GM20000 (cell line): ENCODE data around the gene LPP.

Source experiments
- DNase-seq: peaks from one replicate; pipeline ENCODE4 v3.0.0; 2012; ENCODE audit warnings: low spot score
- TF ChIP-seq, protein P1 (sequence below): IDR thresholded peaks from 2 replicates; pipeline ENCODE4 v1.5.1; 2012; ENCODE audit warnings: mild to moderate bottlenecking, control low read depth; ENCODE audit errors: extremely low read depth, missing control alignments

LPP gene

GRCh38 chr3:188776447-188776846 is 622.5 kb downstream of the LPP start:
- TF ChIP-seq, protein P1, sequence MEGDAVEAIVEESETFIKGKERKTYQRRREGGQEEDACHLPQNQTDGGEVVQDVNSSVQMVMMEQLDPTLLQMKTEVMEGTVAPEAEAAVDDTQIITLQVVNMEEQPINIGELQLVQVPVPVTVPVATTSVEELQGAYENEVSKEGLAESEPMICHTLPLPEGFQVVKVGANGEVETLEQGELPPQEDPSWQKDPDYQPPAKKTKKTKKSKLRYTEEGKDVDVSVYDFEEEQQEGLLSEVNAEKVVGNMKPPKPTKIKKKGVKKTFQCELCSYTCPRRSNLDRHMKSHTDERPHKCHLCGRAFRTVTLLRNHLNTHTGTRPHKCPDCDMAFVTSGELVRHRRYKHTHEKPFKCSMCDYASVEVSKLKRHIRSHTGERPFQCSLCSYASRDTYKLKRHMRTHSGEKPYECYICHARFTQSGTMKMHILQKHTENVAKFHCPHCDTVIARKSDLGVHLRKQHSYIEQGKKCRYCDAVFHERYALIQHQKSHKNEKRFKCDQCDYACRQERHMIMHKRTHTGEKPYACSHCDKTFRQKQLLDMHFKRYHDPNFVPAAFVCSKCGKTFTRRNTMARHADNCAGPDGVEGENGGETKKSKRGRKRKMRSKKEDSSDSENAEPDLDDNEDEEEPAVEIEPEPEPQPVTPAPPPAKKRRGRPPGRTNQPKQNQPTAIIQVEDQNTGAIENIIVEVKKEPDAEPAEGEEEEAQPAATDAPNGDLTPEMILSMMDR: no peak
- DNase-seq: no peak

GRCh38 chr3:188778091-188778852 is 624.3 kb downstream of the LPP start:
- TF ChIP-seq, protein P1: no peak
- no peak for DNase-seq

GRCh38 chr3:188779281-188779980 is 625.5 kb downstream of the LPP start:
- TF ChIP-seq, protein P1: no peak

GRCh38 chr3:188780193-188781147 is 626.5 kb downstream of the LPP start:
- DNase-seq: no peak
- TF ChIP-seq, protein P1: no peak

More at GRCh38 chr3:188779281-188779980, 625.5 kb downstream of the LPP start:
- DNase-seq: no peak

GRCh38 chr3:188782613-188783124 is 628.7 kb downstream of the LPP start:
- no peak for DNase-seq
- TF ChIP-seq, protein P1: no peak

DNA sequence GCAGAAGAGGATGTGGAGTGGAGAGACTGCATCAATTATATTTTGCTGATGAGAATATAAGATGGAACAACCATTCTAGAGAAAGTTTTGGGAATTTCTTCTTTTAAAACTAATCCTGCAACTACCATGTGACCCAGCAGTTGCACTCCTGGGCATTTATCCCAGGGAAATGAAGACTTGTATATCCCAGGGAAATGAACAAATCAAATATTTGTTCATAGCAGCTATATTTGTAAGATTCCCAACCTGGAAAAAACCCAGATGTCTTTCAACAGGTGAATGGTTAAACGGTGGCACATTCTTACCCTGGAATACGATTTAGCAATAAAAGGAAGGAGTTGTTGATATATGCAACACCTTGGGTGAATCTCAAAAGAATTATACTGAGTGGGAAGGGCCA is 632.5 kb downstream of the LPP start:
- TF ChIP-seq, protein P1: no peak

More for the DNA sequence above, 632.5 kb downstream of the LPP start:
- no peak for DNase-seq
